Esophagus muscularis mucosa (tissue), 4 donors: ENCODE results near the gene GALNT1. TPM values are rescaled to one million over a fixed set of nuclear protein-coding genes. Genes with fewer than 3 reads are reported as not detected.

Source experiments
- DNase-seq: peaks from one replicate; pipeline ENCODE4 v3.0.0-alpha.2; 2017; ENCODE audit errors: extremely low spot score
- H3K27ac ChIP-seq, 4 donors: fragments of 200-600 bp; sonication (generic); replicated peaks in 1 of 4; 1 replicate in 3 of 4; 2 replicates in 1 of 4; pipeline ENCODE4 v1.5.1; 2016 to 2019; ENCODE audit warnings: mild to moderate bottlenecking in 1 of 4
- H3K27me3 ChIP-seq, 4 donors: fragments of 200-600 bp; sonication (generic); one replicate each; pipeline versions ENCODE4 v1.5.1 to v1.6.0; 2016 to 2019
- H3K36me3 ChIP-seq, 4 donors: fragments of 200-600 bp; sonication (generic); one replicate each; pipeline ENCODE4 v1.5.1; 2016 to 2019
- H3K4me1 ChIP-seq, 4 donors: fragments of 200-600 bp; sonication (generic); one replicate each; pipeline ENCODE4 v1.5.1; 2016 to 2019
- H3K4me3 ChIP-seq, 4 donors: fragments of 200-600 bp; sonication (generic); 1 replicate in 2 of 4; 2 replicates in 2 of 4; pipeline ENCODE4 v1.5.1; 2016 to 2019; ENCODE audit warnings: mild to moderate bottlenecking in 4 of 4, moderate library complexity in 1 of 4
- H3K9me3 ChIP-seq, 4 donors: fragments of 200-600 bp; sonication (generic); 1 replicate in 3 of 4; 2 replicates in 1 of 4; pipeline ENCODE4 v1.5.1; 2016 to 2019
- CTCF ChIP-seq, 3 experiments: fragments of 200-600 bp in 2 of 3; fragments of 450-650 bp in 1 of 3; sonication (generic) in 2 of 3; IDR thresholded peaks; one replicate each; pipeline ENCODE4 v1.5.1; 2017 to 2019; ENCODE audit warnings: antibody characterized with exemption in 3 of 3, mild to moderate bottlenecking in 2 of 3, moderate library complexity in 1 of 3
- EP300 ChIP-seq: sonication (generic); formaldehyde crosslinking; IDR thresholded peaks from one replicate; pipeline ENCODE4 v1.6.1; 2017; ENCODE audit warnings: antibody characterized with exemption
- POLR2A ChIP-seq: fragments of 450-650 bp; IDR thresholded peaks from one replicate; pipeline ENCODE4 v1.6.1; 2017; ENCODE audit warnings: antibody characterized with exemption, moderate library complexity, mild to moderate bottlenecking, low read depth
- POLR2AphosphoS5 ChIP-seq, 2 donors: sonication (generic); formaldehyde crosslinking; IDR thresholded peaks; one replicate each; pipeline ENCODE4 v1.6.1; 2017; ENCODE audit warnings: antibody characterized with exemption in 2 of 2
- WGBS: methylation state at CpG from one replicate; pipeline ENCODE4 v1.1.5; 2018; 5-methylcytosine and 5-hydroxymethylcytosine counted together
- intact Hi-C: fragments of 100-400 bp; cut with DNase I; formaldehyde crosslinking; loops from one replicate; pipeline ENCODE4 v1.15.1; 2023
- total RNA-seq, 4 donors: library from RNA; depleted of rRNA; stranded (reverse); fragments of >200 nt; gene quantifications; one replicate each; pipeline versions ENCODE4 v1.1.0 to v1.2.1, GENCODE V29; 2016

GALNT1 gene
- total RNA-seq, 4 donors from 2014 or later: 26.4 to 34.5 (median 31.6) TPM

- intact Hi-C loops: no loop called here
- 79% methylated on average over 2 of the region's 2 CpGs for WGBS
- H3K4me3 ChIP-seq: no peak overlapping the region
- H3K27ac ChIP-seq: no peak overlapping the region
- H3K27me3 ChIP-seq: no peaks in the 10 kb centered on the region
- no peak for DNase-seq
- H3K36me3 ChIP-seq: peaks cover 0 to 23% (median 3%) of the 10 kb centered on the region in 4 donors
- TF ChIP-seq POLR2AphosphoS5 (IDR thresholded peaks at IDR 0.05): no peak
- no peak for TF ChIP-seq EP300
- TF ChIP-seq CTCF (IDR thresholded peaks at IDR 0.05): no peak
- no peak for TF ChIP-seq POLR2A
- H3K9me3 ChIP-seq: peaks cover 0 to 8% (median 0%) of the 10 kb centered on the region in 4 donors
- H3K4me1 ChIP-seq: no peaks in the 10 kb centered on the region
These were observed 132.0 kb downstream of the GALNT1 start for GRCh38 chr18:35713545-35713944.

GRCh38 chr18:35714539-35714938, 133.0 kb downstream of the GALNT1 start:
- 100% methylated on average over 2 of the region's 2 CpGs for WGBS
- Histone ChIP-seq H3K4me1 (no peaks in the 10 kb centered on the region), H3K27me3 (no peaks in the 10 kb centered on the region), H3K9me3 (peaks cover 0 to 15% (median 5%) of the 10 kb centered on the region in 4 donors), H3K27ac (no peak overlapping the region), H3K4me3 (no peak overlapping the region), H3K36me3 (peaks cover 0 to 19% (median 2%) of the 10 kb centered on the region in 4 donors)
- intact Hi-C loops: no loop called here
- no peak for DNase-seq
- TF ChIP-seq POLR2AphosphoS5 (IDR thresholded peaks at IDR 0.05) (no peak), EP300 (no peak), CTCF (IDR thresholded peaks at IDR 0.05) (no peak), POLR2A (no peak)

- 100% methylated on average over 2 of the region's 2 CpGs for WGBS
- intact Hi-C loops: no loop called here
These were observed 133.6 kb downstream of the GALNT1 start for GRCh38 chr18:35715139-35715538.

GRCh38 chr18:35716169-35716831, 134.8 kb downstream of the GALNT1 start:
- no peak overlapping the region for H3K4me3 ChIP-seq
- WGBS: 78% methylated on average over 4 of the region's 4 CpGs
- peaks cover 0 to 15% (median 7%) of the 10 kb centered on the region in 4 donors for H3K9me3 ChIP-seq
- H3K4me1 ChIP-seq: no peaks in the 10 kb centered on the region
- TF ChIP-seq POLR2A: no peak
- TF ChIP-seq EP300: no peak
- no peak for TF ChIP-seq CTCF (IDR thresholded peaks at IDR 0.05)
- no peak for TF ChIP-seq POLR2AphosphoS5 (IDR thresholded peaks at IDR 0.05)
- no peak for DNase-seq
- no peaks in the 10 kb centered on the region for H3K27me3 ChIP-seq
- peaks cover 0 to 3% (median 0%) of the 10 kb centered on the region in 4 donors for H3K36me3 ChIP-seq
- H3K27ac ChIP-seq: no peak overlapping the region
- intact Hi-C loops: no loop called here

More at GRCh38 chr18:35715139-35715538, 133.6 kb downstream of the GALNT1 start:
- H3K36me3 ChIP-seq: peaks cover 0 to 13% (median 0%) of the 10 kb centered on the region in 4 donors
- no peak for DNase-seq
- peaks cover 0 to 15% (median 7%) of the 10 kb centered on the region in 4 donors for H3K9me3 ChIP-seq
- no peaks in the 10 kb centered on the region for H3K4me1 ChIP-seq
- H3K4me3 ChIP-seq: no peak overlapping the region
- TF ChIP-seq EP300 (no peak), POLR2AphosphoS5 (IDR thresholded peaks at IDR 0.05) (no peak), POLR2A (no peak), CTCF (IDR thresholded peaks at IDR 0.05) (no peak)
- no peak overlapping the region for H3K27ac ChIP-seq
- H3K27me3 ChIP-seq: no peaks in the 10 kb centered on the region
